ENCODE measurements around the gene CEP76. TPM values are rescaled to one million over a fixed set of nuclear protein-coding genes. Genes with fewer than 3 reads are reported as not detected.

Gene CEP76
- total and polyA plus RNA-seq, 2 experiments from 2014 or later, result 11.2 to 25.9 TPM

DNA sequence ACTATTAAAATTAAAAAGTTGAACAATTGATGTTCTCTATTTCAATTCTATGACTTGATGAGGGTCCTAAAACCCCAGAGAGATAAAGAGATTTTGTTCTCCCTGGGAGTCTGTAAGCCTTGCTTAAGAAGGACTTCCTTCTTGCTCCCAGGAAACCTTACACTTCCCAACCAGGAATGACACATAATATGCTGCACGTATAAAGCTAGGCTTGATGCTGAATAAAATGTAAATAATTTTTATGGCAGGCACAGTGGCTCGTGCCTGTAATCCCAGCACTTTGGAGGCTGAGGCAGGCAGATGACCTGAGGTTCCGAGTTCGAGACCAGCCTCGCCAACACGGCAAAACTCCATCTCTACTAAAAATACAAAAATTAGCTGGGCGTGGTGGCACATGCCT is 72.4 kb downstream of the CEP76 start (continued):
- TF ChIP-seq, protein P1, sequence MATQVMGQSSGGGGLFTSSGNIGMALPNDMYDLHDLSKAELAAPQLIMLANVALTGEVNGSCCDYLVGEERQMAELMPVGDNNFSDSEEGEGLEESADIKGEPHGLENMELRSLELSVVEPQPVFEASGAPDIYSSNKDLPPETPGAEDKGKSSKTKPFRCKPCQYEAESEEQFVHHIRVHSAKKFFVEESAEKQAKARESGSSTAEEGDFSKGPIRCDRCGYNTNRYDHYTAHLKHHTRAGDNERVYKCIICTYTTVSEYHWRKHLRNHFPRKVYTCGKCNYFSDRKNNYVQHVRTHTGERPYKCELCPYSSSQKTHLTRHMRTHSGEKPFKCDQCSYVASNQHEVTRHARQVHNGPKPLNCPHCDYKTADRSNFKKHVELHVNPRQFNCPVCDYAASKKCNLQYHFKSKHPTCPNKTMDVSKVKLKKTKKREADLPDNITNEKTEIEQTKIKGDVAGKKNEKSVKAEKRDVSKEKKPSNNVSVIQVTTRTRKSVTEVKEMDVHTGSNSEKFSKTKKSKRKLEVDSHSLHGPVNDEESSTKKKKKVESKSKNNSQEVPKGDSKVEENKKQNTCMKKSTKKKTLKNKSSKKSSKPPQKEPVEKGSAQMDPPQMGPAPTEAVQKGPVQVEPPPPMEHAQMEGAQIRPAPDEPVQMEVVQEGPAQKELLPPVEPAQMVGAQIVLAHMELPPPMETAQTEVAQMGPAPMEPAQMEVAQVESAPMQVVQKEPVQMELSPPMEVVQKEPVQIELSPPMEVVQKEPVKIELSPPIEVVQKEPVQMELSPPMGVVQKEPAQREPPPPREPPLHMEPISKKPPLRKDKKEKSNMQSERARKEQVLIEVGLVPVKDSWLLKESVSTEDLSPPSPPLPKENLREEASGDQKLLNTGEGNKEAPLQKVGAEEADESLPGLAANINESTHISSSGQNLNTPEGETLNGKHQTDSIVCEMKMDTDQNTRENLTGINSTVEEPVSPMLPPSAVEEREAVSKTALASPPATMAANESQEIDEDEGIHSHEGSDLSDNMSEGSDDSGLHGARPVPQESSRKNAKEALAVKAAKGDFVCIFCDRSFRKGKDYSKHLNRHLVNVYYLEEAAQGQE (IDR thresholded peaks at IDR 0.05; ENCODE audit: unreplicated experiment), result no peak
- TF ChIP-seq, protein P2, sequence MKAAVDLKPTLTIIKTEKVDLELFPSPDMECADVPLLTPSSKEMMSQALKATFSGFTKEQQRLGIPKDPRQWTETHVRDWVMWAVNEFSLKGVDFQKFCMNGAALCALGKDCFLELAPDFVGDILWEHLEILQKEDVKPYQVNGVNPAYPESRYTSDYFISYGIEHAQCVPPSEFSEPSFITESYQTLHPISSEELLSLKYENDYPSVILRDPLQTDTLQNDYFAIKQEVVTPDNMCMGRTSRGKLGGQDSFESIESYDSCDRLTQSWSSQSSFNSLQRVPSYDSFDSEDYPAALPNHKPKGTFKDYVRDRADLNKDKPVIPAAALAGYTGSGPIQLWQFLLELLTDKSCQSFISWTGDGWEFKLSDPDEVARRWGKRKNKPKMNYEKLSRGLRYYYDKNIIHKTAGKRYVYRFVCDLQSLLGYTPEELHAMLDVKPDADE (IDR thresholded peaks at IDR 0.05), result no peak
- TF ChIP-seq ZNF114 (CRISPR knock-in tag; IDR thresholded peaks at IDR 0.05) (no peak), NANOG (IDR thresholded peaks at IDR 0.05; ENCODE audit: borderline replicate concordance) (no peak), POLR2AphosphoS5 (IDR thresholded peaks at IDR 0.05; ENCODE audit: low read depth) (no peak), ZNF331 (CRISPR knock-in tag; IDR thresholded peaks at IDR 0.05; ENCODE audit: low read depth) (no peak), CREB1 (CRISPR knock-in tag; IDR thresholded peaks at IDR 0.05; ENCODE audit: low read depth) (no peak), EZH2phosphoT487 (IDR thresholded peaks at IDR 0.05; ENCODE audit: unreplicated experiment) (no peak)

DNA sequence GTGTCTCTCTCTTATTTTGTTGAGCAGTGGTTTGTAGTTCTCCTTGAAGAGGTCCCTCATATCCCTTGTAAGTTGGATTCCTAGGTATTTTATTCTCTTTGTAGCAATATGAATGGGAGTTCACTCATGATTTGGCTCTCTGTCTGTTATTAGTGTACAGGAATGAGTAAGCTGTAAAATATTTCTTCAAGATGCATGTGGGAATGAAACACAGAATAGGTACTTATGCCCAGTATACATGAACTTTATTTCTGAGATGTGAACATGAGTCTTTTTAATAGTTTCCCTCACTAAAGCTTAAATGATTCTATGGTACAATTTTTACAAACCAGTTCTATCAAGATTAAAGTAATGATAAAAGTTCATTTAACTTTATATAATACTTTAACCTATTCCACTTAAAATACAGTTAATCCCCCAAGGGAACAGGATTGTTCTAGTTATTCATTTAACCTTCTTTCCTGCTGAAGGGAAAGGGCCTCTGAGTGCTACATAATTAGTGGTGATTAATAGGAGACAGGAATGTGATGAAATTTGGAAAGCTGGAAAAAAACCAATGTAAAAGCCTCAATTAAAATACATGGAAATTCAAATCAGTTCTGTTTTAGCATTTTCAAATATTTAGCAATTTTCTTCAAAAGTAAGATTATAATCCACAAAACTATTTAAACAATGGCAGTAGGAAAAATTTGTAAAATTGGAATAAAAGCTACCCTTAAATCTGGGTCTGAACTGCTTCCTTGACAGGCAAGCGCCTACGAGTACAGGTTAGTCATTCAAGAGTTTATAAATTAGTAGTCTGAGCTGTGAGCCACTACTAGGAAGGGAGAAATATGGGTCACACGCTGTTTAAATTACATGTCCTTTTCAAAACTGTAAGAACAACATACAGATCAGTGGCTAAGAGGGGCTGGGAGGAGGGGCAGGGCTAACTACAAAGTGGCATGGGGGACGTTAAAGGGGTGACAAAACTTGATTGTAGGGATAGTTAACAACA is 73.5 kb downstream of the CEP76 start:
- H2AFZ ChIP-seq, result no peak overlapping the region
- no peaks in the 10 kb centered on the region for H3K4me1 ChIP-seq (ENCODE audit: insufficient read depth)
- H3K27ac Mint-ChIP-seq, result peak overlapping the region; percentile 39; the same call in 1 of the 2 replicates
- no peaks in the 10 kb centered on the region for H3K9me3 Mint-ChIP-seq
- no peaks in the 10 kb centered on the region for H3K27me3 ChIP-seq (ENCODE audit: insufficient read depth)
- H3K36me3 Mint-ChIP-seq (ENCODE audit: low read depth), result peaks cover 15% of the 10 kb centered on the region; the same call in 2 of the 3 replicates
- H3K36me3 ChIP-seq (ENCODE audit: insufficient read depth), result no peaks in the 10 kb centered on the region
- no peaks in the 10 kb centered on the region for H3K27me3 Mint-ChIP-seq (ENCODE audit: insufficient read depth, low read depth, poor library complexity)
- no peak overlapping the region for H3K27ac ChIP-seq (ENCODE audit: low read depth)
- H3K4me3 ChIP-seq, result no peak overlapping the region
- no peaks in the 10 kb centered on the region for H3F3A ChIP-seq (replicated peaks; ENCODE audit: low read depth)
- DNase-seq (ENCODE audit: low spot score), result no peak
- H3K9me2 ChIP-seq (ENCODE audit: insufficient read depth), result no peaks in the 10 kb centered on the region
- H3K4me2 ChIP-seq, result no peak overlapping the region
- peaks cover 5% of the 10 kb centered on the region; the same call in 2 of the 3 replicates for H3K4me1 Mint-ChIP-seq
- ATAC-seq, result no peak
- H3K4me3 Mint-ChIP-seq, result no peak overlapping the region
- H3K79me2 ChIP-seq (replicated peaks; ENCODE audit: insufficient read depth), result no peaks in the 10 kb centered on the region
- peaks cover 3% of the 10 kb centered on the region; the same call in 1 of the 2 replicates for H4K20me1 ChIP-seq (replicated peaks; ENCODE audit: insufficient read depth)
- TF ChIP-seq POLR2AphosphoS5 (IDR thresholded peaks at IDR 0.05; ENCODE audit: low read depth) (no peak), NANOG (IDR thresholded peaks at IDR 0.05; ENCODE audit: borderline replicate concordance) (no peak), EZH2 (IDR thresholded peaks at IDR 0.05; ENCODE audit: low read depth, unreplicated experiment) (no peak), EZH2phosphoT487 (IDR thresholded peaks at IDR 0.05; ENCODE audit: unreplicated experiment) (no peak), CREB1 (CRISPR knock-in tag; IDR thresholded peaks at IDR 0.05; ENCODE audit: low read depth) (no peak), STAT1 (IDR thresholded peaks at IDR 0.05; ENCODE audit: unreplicated experiment) (no peak), ZNF114 (CRISPR knock-in tag; IDR thresholded peaks at IDR 0.05) (no peak), JUNB (IDR thresholded peaks at IDR 0.05; ENCODE audit: unreplicated experiment) (no peak)
- TF ChIP-seq, protein P3, sequence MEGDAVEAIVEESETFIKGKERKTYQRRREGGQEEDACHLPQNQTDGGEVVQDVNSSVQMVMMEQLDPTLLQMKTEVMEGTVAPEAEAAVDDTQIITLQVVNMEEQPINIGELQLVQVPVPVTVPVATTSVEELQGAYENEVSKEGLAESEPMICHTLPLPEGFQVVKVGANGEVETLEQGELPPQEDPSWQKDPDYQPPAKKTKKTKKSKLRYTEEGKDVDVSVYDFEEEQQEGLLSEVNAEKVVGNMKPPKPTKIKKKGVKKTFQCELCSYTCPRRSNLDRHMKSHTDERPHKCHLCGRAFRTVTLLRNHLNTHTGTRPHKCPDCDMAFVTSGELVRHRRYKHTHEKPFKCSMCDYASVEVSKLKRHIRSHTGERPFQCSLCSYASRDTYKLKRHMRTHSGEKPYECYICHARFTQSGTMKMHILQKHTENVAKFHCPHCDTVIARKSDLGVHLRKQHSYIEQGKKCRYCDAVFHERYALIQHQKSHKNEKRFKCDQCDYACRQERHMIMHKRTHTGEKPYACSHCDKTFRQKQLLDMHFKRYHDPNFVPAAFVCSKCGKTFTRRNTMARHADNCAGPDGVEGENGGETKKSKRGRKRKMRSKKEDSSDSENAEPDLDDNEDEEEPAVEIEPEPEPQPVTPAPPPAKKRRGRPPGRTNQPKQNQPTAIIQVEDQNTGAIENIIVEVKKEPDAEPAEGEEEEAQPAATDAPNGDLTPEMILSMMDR (conservative IDR thresholded peaks at IDR 0.05; ENCODE audit: low read depth in 2 of 2), result no peak
- TF ChIP-seq, protein P2 (IDR thresholded peaks at IDR 0.05), result no peak
